NB4 (cell line): ENCODE measurements around the gene HDAC3.

Source experiments
- CTCF ChIP-seq: IDR thresholded peaks from one replicate; pipeline ENCODE4 v1.5.1; 2012; ENCODE audit warnings: low read depth, low read length
- MYC ChIP-seq: IDR thresholded peaks from 2 replicates; pipeline ENCODE4 v1.6.1; 2011; ENCODE audit warnings: low read depth, low read length
- POLR2A ChIP-seq: IDR thresholded peaks from 2 replicates; pipeline ENCODE4 v1.6.1; 2011; ENCODE audit warnings: mild to moderate bottlenecking; ENCODE audit not compliant: insufficient read length; ENCODE audit errors: extremely low read depth
- TF ChIP-seq, protein P1 (sequence below): IDR thresholded peaks from 2 replicates; pipeline ENCODE4 v1.6.1; 2011; ENCODE audit warnings: low read depth, low read length

GRCh38 chr5:141635646-141636045, 1.0 kb downstream of the HDAC3 start:
- TF ChIP-seq, protein P1, sequence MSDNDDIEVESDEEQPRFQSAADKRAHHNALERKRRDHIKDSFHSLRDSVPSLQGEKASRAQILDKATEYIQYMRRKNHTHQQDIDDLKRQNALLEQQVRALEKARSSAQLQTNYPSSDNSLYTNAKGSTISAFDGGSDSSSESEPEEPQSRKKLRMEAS, result no peak
- no peak for TF ChIP-seq CTCF
- no peak for TF ChIP-seq MYC
- no peak for TF ChIP-seq POLR2A
